ENCODE data around the gene OR52L1. TPM values are rescaled to one million over a fixed set of nuclear protein-coding genes. Genes with fewer than 3 reads are reported as not detected.

Gene OR52L1
- total RNA-seq, 6 experiments from 2014 or later = not detected

- Histone ChIP-seq H3K36me3 (no peaks in the 10 kb centered on the region), H3K27ac (no peak overlapping the region), H3K4me1 (no peaks in the 10 kb centered on the region), H3K27me3 (no peaks in the 10 kb centered on the region), H3K4me3 (no peak overlapping the region), H3K9me3 (no peaks in the 10 kb centered on the region)
- TF ChIP-seq CTCF (IDR thresholded peaks at IDR 0.05) (no peak), POLR2A (IDR thresholded peaks at IDR 0.05) (no peak)
- ATAC-seq = no peak
- DNase-seq = no peak
- WGBS (ENCODE audit: insufficient coverage, low coverage, low lambda C conversion rate, missing lambda C conversion rate) = 86% methylated on average over 1 of the region's 21 CpGs
- intact Hi-C loops (cut with DNase I) = no loop called here
These were observed 48.2 kb downstream of the OR52L1 start for GRCh38 chr11:5938603-5938965.

- H3K27ac ChIP-seq = no peak overlapping the region
- TF ChIP-seq POLR2A (IDR thresholded peaks at IDR 0.05) = no peak
- no peak for TF ChIP-seq CTCF (IDR thresholded peaks at IDR 0.05)
- DNase-seq (no peak), ATAC-seq (no peak)
- no peaks in the 10 kb centered on the region for H3K36me3 ChIP-seq
- H3K9me3 ChIP-seq = no peaks in the 10 kb centered on the region
- intact Hi-C loops (cut with DNase I) = no loop called here
- no peak overlapping the region for H3K4me3 ChIP-seq
- 84% methylated on average over 28 of the region's 39 CpGs for WGBS (ENCODE audit: insufficient coverage, low coverage, low lambda C conversion rate, missing lambda C conversion rate)
- no peaks in the 10 kb centered on the region for H3K27me3 ChIP-seq
- H3K4me1 ChIP-seq = no peaks in the 10 kb centered on the region
These were observed 48.8 kb downstream of the OR52L1 start for GRCh38 chr11:5937868-5938602.

Small RNAs within 50 kb of the gene (small RNA-seq; reads per million reads assigned to genes)
- 0.68 to 2.7 reads per million in 2 experiments for gene RNA5SP329

Other genes with a start within 250 kb of the OR52L1 start
- not detected for gene OR52N4, start 232.7 kb downstream of the OR52L1 start, total RNA-seq
- gene OR52N5, start 203.6 kb downstream of the OR52L1 start, total RNA-seq = not detected
- not detected for gene OR52N1, start 195.7 kb downstream of the OR52L1 start, total RNA-seq
- not detected for gene OR52N2, start 178.1 kb downstream of the OR52L1 start, total RNA-seq
- gene OR52E6, start 145.1 kb downstream of the OR52L1 start, total RNA-seq = not detected
- gene OR52E8, start 129.3 kb downstream of the OR52L1 start, total RNA-seq = not detected
- gene OR52E4, start 106.4 kb downstream of the OR52L1 start, total RNA-seq = not detected
- not detected for gene OR52E5, start 93.8 kb downstream of the OR52L1 start, total RNA-seq
- not detected for gene OR56A3, start 44.7 kb downstream of the OR52L1 start, total RNA-seq
- gene OR56A5, start 18.5 kb downstream of the OR52L1 start, total RNA-seq = not detected
- under 1 TPM in 1 of 6 experiments, not detected in 5; 0.04 TPM for gene OR56A4, start 20.0 kb upstream of the OR52L1 start, total RNA-seq
- gene OR56A1, start 43.8 kb upstream of the OR52L1 start, total RNA-seq = not detected
- gene OR56B4, start 120.7 kb upstream of the OR52L1 start, total RNA-seq = not detected
- under 1 TPM in 1 of 6 experiments, not detected in 5; 0.20 TPM for gene OR52B2, start 183.3 kb upstream of the OR52L1 start, total RNA-seq
- not detected for gene OR52W1, start 212.2 kb upstream of the OR52L1 start, total RNA-seq
- gene C11orf42, start 218.6 kb upstream of the OR52L1 start, total RNA-seq = not detected
- 10 to 100 TPM; 20.3 to 37.5 (median 27.8) TPM for gene FHIP1B, start 247.7 kb upstream of the OR52L1 start, total RNA-seq

Data from right lobe of liver (tissue), 6 donors.